HEK293 (cell line): ENCODE data around the gene SYT13.

Experiments used
- REST ChIP-seq: fragments of 450-650 bp; formaldehyde crosslinking; IDR thresholded peaks from 2 replicates; pipeline ENCODE4 v1.5.1; 2016; ENCODE audit warnings: missing biosample characterization, missing genetic modification characterization
- YY2 ChIP-seq: fragments of 450-650 bp; formaldehyde crosslinking; IDR thresholded peaks from 2 replicates; pipeline ENCODE4 v1.5.1; 2016; ENCODE audit warnings: missing biosample characterization, missing genetic modification characterization
- ZBTB1 ChIP-seq: fragments of 450-650 bp; formaldehyde crosslinking; IDR thresholded peaks from 2 replicates; pipeline ENCODE4 v1.5.1; 2016; ENCODE audit warnings: missing biosample characterization, missing genetic modification characterization
- ZNF23 ChIP-seq: fragments of 450-650 bp; formaldehyde crosslinking; IDR thresholded peaks from 2 replicates; pipeline ENCODE4 v1.5.1; 2016; ENCODE audit warnings: missing biosample characterization, missing genetic modification characterization, borderline replicate concordance
- ZNF529 ChIP-seq: fragments of 450-650 bp; formaldehyde crosslinking; IDR thresholded peaks from 2 replicates; pipeline ENCODE4 v1.5.1; 2017; ENCODE audit warnings: missing genetic modification characterization, missing biosample characterization; ENCODE audit not compliant: insufficient replicate concordance
- ZNF658 ChIP-seq: fragments of 450-650 bp; formaldehyde crosslinking; IDR thresholded peaks from 2 replicates; pipeline ENCODE4; 2016; ENCODE audit warnings: missing biosample characterization, missing genetic modification characterization
- ZNF660 ChIP-seq: fragments of 450-650 bp; IDR thresholded peaks from 2 replicates; pipeline ENCODE4 v1.5.1; 2018; ENCODE audit warnings: missing biosample characterization, mild to moderate bottlenecking, missing genetic modification characterization
- TF ChIP-seq, protein P1 (sequence below): fragments of 450-650 bp; formaldehyde crosslinking; IDR thresholded peaks from 2 replicates; pipeline ENCODE4 v1.5.1; 2017; ENCODE audit warnings: missing biosample characterization, mild to moderate bottlenecking, missing genetic modification characterization, moderate library complexity
- TF ChIP-seq, protein P2 (sequence below): fragments of 450-650 bp; formaldehyde crosslinking; IDR thresholded peaks from 2 replicates; pipeline ENCODE4 v1.5.1; 2016; ENCODE audit warnings: missing biosample characterization, missing genetic modification characterization
- TF ChIP-seq, protein P3 (sequence below): fragments of 450-650 bp; formaldehyde crosslinking; IDR thresholded peaks from 2 replicates; pipeline ENCODE4 v1.5.1; 2016; ENCODE audit warnings: missing biosample characterization, missing genetic modification characterization

DNA sequence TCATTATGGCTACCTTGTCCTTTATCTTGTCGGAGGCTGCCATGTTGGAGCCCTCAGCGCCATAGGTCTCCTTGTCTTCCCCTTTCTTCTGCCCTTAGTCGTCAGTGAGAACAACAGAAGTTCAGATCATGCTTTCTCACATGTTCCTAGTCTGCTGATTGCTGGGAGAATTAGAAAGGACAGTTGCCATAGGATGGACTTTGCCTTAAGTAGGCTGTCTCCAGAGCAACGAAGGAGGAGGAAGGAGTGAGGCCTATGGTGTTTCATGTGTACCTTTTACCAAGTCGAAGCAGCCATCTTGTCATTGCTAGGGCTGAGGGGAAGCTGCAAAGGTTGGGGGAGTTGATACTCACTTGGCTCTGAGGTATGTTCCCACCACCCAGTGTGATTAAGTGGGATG, 62.6 kb downstream of the SYT13 start:
- TF ChIP-seq, protein P1, sequence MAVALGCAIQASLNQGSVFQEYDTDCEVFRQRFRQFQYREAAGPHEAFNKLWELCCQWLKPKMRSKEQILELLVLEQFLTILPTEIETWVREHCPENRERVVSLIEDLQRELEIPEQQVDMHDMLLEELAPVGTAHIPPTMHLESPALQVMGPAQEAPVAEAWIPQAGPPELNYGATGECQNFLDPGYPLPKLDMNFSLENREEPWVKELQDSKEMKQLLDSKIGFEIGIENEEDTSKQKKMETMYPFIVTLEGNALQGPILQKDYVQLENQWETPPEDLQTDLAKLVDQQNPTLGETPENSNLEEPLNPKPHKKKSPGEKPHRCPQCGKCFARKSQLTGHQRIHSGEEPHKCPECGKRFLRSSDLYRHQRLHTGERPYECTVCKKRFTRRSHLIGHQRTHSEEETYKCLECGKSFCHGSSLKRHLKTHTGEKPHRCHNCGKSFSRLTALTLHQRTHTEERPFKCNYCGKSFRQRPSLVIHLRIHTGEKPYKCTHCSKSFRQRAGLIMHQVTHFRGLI (tag by site-specific recombination): no peak
- TF ChIP-seq, protein P2, sequence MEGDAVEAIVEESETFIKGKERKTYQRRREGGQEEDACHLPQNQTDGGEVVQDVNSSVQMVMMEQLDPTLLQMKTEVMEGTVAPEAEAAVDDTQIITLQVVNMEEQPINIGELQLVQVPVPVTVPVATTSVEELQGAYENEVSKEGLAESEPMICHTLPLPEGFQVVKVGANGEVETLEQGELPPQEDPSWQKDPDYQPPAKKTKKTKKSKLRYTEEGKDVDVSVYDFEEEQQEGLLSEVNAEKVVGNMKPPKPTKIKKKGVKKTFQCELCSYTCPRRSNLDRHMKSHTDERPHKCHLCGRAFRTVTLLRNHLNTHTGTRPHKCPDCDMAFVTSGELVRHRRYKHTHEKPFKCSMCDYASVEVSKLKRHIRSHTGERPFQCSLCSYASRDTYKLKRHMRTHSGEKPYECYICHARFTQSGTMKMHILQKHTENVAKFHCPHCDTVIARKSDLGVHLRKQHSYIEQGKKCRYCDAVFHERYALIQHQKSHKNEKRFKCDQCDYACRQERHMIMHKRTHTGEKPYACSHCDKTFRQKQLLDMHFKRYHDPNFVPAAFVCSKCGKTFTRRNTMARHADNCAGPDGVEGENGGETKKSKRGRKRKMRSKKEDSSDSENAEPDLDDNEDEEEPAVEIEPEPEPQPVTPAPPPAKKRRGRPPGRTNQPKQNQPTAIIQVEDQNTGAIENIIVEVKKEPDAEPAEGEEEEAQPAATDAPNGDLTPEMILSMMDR (tag by site-specific recombination): no peak
- TF ChIP-seq REST (no peak), ZNF658 (tag by site-specific recombination) (no peak), YY2 (tag by site-specific recombination) (no peak), ZBTB1 (no peak), ZNF529 (tag by site-specific recombination) (no peak), ZNF23 (tag by site-specific recombination) (no peak), ZNF660 (no peak)
- TF ChIP-seq, protein P3, sequence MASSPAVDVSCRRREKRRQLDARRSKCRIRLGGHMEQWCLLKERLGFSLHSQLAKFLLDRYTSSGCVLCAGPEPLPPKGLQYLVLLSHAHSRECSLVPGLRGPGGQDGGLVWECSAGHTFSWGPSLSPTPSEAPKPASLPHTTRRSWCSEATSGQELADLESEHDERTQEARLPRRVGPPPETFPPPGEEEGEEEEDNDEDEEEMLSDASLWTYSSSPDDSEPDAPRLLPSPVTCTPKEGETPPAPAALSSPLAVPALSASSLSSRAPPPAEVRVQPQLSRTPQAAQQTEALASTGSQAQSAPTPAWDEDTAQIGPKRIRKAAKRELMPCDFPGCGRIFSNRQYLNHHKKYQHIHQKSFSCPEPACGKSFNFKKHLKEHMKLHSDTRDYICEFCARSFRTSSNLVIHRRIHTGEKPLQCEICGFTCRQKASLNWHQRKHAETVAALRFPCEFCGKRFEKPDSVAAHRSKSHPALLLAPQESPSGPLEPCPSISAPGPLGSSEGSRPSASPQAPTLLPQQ: no peak
